ENCODE results near the gene POLR3G.

DNA sequence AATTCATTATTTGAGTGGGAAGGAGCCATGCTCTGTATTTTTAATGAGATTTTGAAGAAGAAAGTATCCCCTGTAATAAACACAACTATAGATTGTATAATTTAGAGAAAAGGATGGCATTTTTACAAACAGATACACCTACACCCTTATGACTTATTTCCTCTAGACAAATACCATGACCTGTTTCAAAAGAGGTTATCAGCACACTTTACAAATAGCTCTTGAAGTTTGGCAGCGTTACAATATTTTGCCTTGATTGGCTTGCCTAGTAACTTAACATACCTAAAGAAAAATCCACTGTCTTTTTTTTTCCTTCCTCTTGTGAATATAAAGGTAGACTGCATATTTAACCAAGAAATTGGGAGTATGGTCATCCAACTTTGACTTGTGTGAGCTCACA lies 36.6 kb upstream of the POLR3G start:
- TF ChIP-seq CTCF (IDR thresholded peaks at IDR 0.05; ENCODE audit: poor library complexity) (no peak), EZH2phosphoT487 (IDR thresholded peaks at IDR 0.05; ENCODE audit: low read depth, severe bottlenecking, unreplicated experiment) (no peak)

Measured in hepatocyte (in vitro differentiated cells).